K562 (cell line): ENCODE measurements around the gene CCDC174. TPM values are rescaled to one million over a fixed set of nuclear protein-coding genes. Genes with fewer than 3 reads are reported as not detected.

Experiments used
- ATAC-seq: fragments of 200-7000 bp; cut with Tn5 transposase; 3 replicates; pipeline ENCODE4 v1.9.1; 2020; ENCODE audit warnings: moderate library complexity
- BruUV-seq: library from RNA; stranded (reverse); fragments of 400-500 nt; replicated peaks from 2 replicates; lab custom pipeline; 2021; lab: Mats Ljungman, UMichigan
- CTCF ChIA-PET: fragments of 300-600 bp; formaldehyde crosslinking; extraction: SDS; loops from one replicate; lab custom pipeline; 2021; ENCODE audit warnings: low intra/inter-chr PET ratio; lab: Yijun Ruan, JAX
- POLR2A ChIA-PET: fragments of 300-600, 350-650 bp; sonication (Branson Sonifier 250); formaldehyde crosslinking; extraction: SDS; loops from one replicate; lab custom pipeline; 2021; ENCODE audit warnings: antibody characterized with exemption, inconsistent platforms; lab: Yijun Ruan, JAX
- DNase-seq, 4 experiments: peaks; one replicate each; pipeline versions ENCODE4 v3.0.0 to v3.0.0-alpha.2; 2011 to 2018; ENCODE audit warnings: low spot score in 3 of 4, mixed read lengths in 3 of 4; ENCODE audit errors: extremely low read depth in 1 of 4
- FAIRE-seq: peaks from 2 replicates; lab custom pipeline; 2011; peaks lifted over from hg19 to GRCh38; lab: Jason Lieb, UNC
- H2AFZ ChIP-seq: 2 replicates; pipeline ENCODE4 v1.6.0; 2011; ENCODE audit warnings: low read depth, low read length, control low read depth, inconsistent platforms
- H3K27ac ChIP-seq: fragments of 200-600 bp; 3 replicates; pipeline ENCODE4 v1.8.0; 2011; ENCODE audit warnings: low read depth, mild to moderate bottlenecking, control low read depth, inconsistent platforms, low read length, moderate library complexity, mixed read lengths; ENCODE audit errors: extremely low read depth
- H3K27me3 ChIP-seq, 2 experiments: fragments of 300-600 bp in 1 of 2; 2 replicates in 1 of 2; 3 replicates in 1 of 2; pipeline versions ENCODE4 v1.6.0 to v1.8.0; 2011; ENCODE audit warnings: inconsistent platforms in 2 of 2, low read length in 2 of 2, mild to moderate bottlenecking in 1 of 2, mixed read lengths in 1 of 2, moderate library complexity in 1 of 2; ENCODE audit not compliant: control insufficient read depth in 2 of 2, insufficient read depth in 2 of 2
- H3K36me3 ChIP-seq: fragments of 300-600 bp; 3 replicates; pipeline ENCODE4 v1.8.0; 2011; ENCODE audit warnings: mild to moderate bottlenecking, low read length, inconsistent platforms; ENCODE audit not compliant: control insufficient read depth, insufficient read depth
- H3K4me1 ChIP-seq, 2 experiments: fragments of 200-600 bp in 1 of 2; replicated peaks in 1 of 2; 2 replicates in 1 of 2; 3 replicates in 1 of 2; pipeline versions ENCODE4 v1.5.1 to v1.8.0; 2011; ENCODE audit warnings: inconsistent platforms in 2 of 2, low read length in 2 of 2, mild to moderate bottlenecking in 1 of 2, mixed read lengths in 1 of 2, moderate library complexity in 1 of 2; ENCODE audit not compliant: control insufficient read depth in 2 of 2, insufficient read depth in 2 of 2
- H3K4me2 ChIP-seq: 2 replicates; pipeline ENCODE4 v1.6.1; 2011; ENCODE audit warnings: low read length, control low read depth, inconsistent platforms, mixed read lengths; ENCODE audit not compliant: insufficient read depth
- H3K4me3 ChIP-seq: fragments of 200-600 bp; sonication (generic), shearing (Covaris generic); 2 replicates; pipeline ENCODE4 v1.5.1; 2016; ENCODE audit warnings: control low read depth, inconsistent platforms
- H3K79me2 ChIP-seq: fragments of 200-600 bp; 3 replicates; pipeline ENCODE4 v1.8.0; 2011; ENCODE audit warnings: low read length, inconsistent platforms; ENCODE audit not compliant: control insufficient read depth, insufficient read depth
- H3K9ac ChIP-seq, 2 experiments: 2 replicates each; pipeline versions ENCODE4 v1.6.0 to v1.6.1; 2011; ENCODE audit warnings: low read depth in 2 of 2, low read length in 2 of 2, control low read depth in 1 of 2, inconsistent platforms in 1 of 2, mild to moderate bottlenecking in 1 of 2, mixed read lengths in 1 of 2; ENCODE audit not compliant: insufficient read depth in 1 of 2
- H3K9me1 ChIP-seq: one replicate; pipeline ENCODE4 v1.6.0; 2011; ENCODE audit warnings: inconsistent platforms, mild to moderate bottlenecking, low read length, moderate library complexity; ENCODE audit not compliant: control insufficient read depth, insufficient read depth
- H3K9me3 ChIP-seq: replicated peaks from 2 replicates; pipeline ENCODE4 v1.5.1; 2011; ENCODE audit warnings: low read depth, low read length, inconsistent platforms; ENCODE audit not compliant: control insufficient read depth, insufficient read depth
- H4K20me1 ChIP-seq: replicated peaks from 2 replicates; pipeline ENCODE4 v1.6.1; 2011; ENCODE audit warnings: low read length, inconsistent platforms, mixed read lengths; ENCODE audit not compliant: control insufficient read depth, insufficient read depth
- DDX20 ChIP-seq: fragments of 450-650 bp; IDR thresholded peaks from 2 replicates; pipeline ENCODE4 v1.6.1; 2016; ENCODE audit warnings: missing genetic modification characterization, low read depth, mild to moderate bottlenecking, missing compliant biosample characterization, moderate library complexity
- ESRRA ChIP-seq: fragments of 450-650 bp; IDR thresholded peaks from 2 replicates; pipeline ENCODE4 v1.6.1; 2014; ENCODE audit warnings: low read depth, mild to moderate bottlenecking, moderate library complexity, borderline replicate concordance
- EWSR1 ChIP-seq: fragments of 450-650 bp; IDR thresholded peaks from 2 replicates; pipeline ENCODE4 v1.6.1; 2018; ENCODE audit warnings: borderline replicate concordance, mild to moderate bottlenecking, low read depth, moderate library complexity; ENCODE audit not compliant: partially characterized antibody
- MXD1 ChIP-seq: fragments of 250-450 bp; sonication (Bioruptor Pico); IDR thresholded peaks from 2 replicates; pipeline ENCODE4 v1.8.0; 2021; ENCODE audit warnings: borderline replicate concordance, mild to moderate bottlenecking, moderate library complexity; ENCODE audit not compliant: poor library complexity, severe bottlenecking
- NR2C1 ChIP-seq, 2 experiments: fragments of 450-650 bp; IDR thresholded peaks; 2 replicates each; pipeline ENCODE4 v1.6.1; 2017; ENCODE audit warnings: mild to moderate bottlenecking in 2 of 2, antibody characterized with exemption in 1 of 2, inconsistent platforms in 1 of 2, missing compliant biosample characterization in 1 of 2, missing genetic modification characterization in 1 of 2
- NR2F6 ChIP-seq: fragments of 450-650 bp; formaldehyde crosslinking; IDR thresholded peaks from 2 replicates; pipeline ENCODE4 v1.4.0; 2020; ENCODE audit warnings: mild to moderate bottlenecking
- TCF3 ChIP-seq: sonication (generic); formaldehyde crosslinking; IDR thresholded peaks from 2 replicates; pipeline ENCODE4 v1.4.0; 2020; ENCODE audit warnings: mild to moderate bottlenecking, missing genetic modification reagents
- ZNF232 ChIP-seq: sonication (generic); formaldehyde crosslinking; IDR thresholded peaks from 2 replicates; pipeline ENCODE4 v1.8.0; 2022; ENCODE audit warnings: mild to moderate bottlenecking, missing genetic modification reagents
- ZNF263 ChIP-seq: sonication (generic); formaldehyde crosslinking; IDR thresholded peaks from 2 replicates; pipeline ENCODE4 v1.8.0; 2022; ENCODE audit warnings: mild to moderate bottlenecking, missing genetic modification reagents, borderline replicate concordance
- ZNF695 ChIP-seq: fragments of 450-650 bp; formaldehyde crosslinking; IDR thresholded peaks from 2 replicates; pipeline ENCODE4 v1.4.0; 2020; ENCODE audit warnings: mild to moderate bottlenecking, moderate library complexity
- WGBS: fragments of 100-300 bp; shearing (Covaris generic); methylation state at CpG from one replicate; pipeline ENCODE4 v1.1.6; 2016; ENCODE audit warnings: low coverage, mixed read lengths; ENCODE audit not compliant: insufficient coverage; ENCODE audit errors: missing lambda C conversion rate; 5-methylcytosine and 5-hydroxymethylcytosine counted together
- in situ Hi-C: fragments of 300-500 bp; cut with MboI; formaldehyde crosslinking; loops from 4 replicates; pipeline ENCODE4 v1.15.0; 2018; ENCODE audit warnings: inconsistent platforms, mixed read lengths
- intact Hi-C: fragments of 100-400 bp; cut with micrococcal nuclease; formaldehyde crosslinking; loops from 2 replicates; pipeline ENCODE4 v1.14.2; 2022
- polyA plus RNA-seq, 8 experiments: library from polyadenylated mRNA; depleted of rRNA in 4 of 8; stranded (reverse) in 5 of 8; unstranded in 3 of 8; fragments of >200 nt; fragmentation: Nextera tagmentation in 2 of 8; fragmentation: Illumina TruSeq in 1 of 8; extraction: Ambion mirVana in 2 of 8; extraction: Trizol in 1 of 8; gene quantifications; 2 replicates each; pipeline versions ENCODE4 v1.2.1 to v1.2.3, GENCODE V29; 2011 to 2014; ENCODE audit warnings: inconsistent platforms in 1 of 8, missing spikeins in 1 of 8
- total RNA-seq, 7 experiments: library from RNA; depleted of rRNA in 6 of 7; stranded (reverse); fragments of >200 nt in 6 of 7; fragmentation: Illumina TruSeq in 2 of 7; extraction: Trizol in 2 of 7; gene quantifications; 2 replicates each; pipeline versions ENCODE4 v1.2.1 to v1.2.3, GENCODE V29; 2011 to 2021; ENCODE audit warnings: low replicate concordance in 1 of 7
- TF ChIP-seq, protein P1 (sequence below): fragments of 450-650 bp; IDR thresholded peaks from 2 replicates; pipeline ENCODE4 v1.6.1; 2017; ENCODE audit warnings: mild to moderate bottlenecking, moderate library complexity

The CCDC174 gene
- total and polyA plus RNA-seq, 9 of the 15 experiments (the other 6 are each of a cell fraction or from before 2014, with no cell fraction given): 7.4 to 41.0 (median 28.5) TPM

GRCh38 chr3:14617508-14618023 lies 34.0 kb upstream of the CCDC174 start:
- H2AFZ ChIP-seq: no peak overlapping the region
- DNase-seq: no peak
- CTCF ChIA-PET: no interaction called here

DNA sequence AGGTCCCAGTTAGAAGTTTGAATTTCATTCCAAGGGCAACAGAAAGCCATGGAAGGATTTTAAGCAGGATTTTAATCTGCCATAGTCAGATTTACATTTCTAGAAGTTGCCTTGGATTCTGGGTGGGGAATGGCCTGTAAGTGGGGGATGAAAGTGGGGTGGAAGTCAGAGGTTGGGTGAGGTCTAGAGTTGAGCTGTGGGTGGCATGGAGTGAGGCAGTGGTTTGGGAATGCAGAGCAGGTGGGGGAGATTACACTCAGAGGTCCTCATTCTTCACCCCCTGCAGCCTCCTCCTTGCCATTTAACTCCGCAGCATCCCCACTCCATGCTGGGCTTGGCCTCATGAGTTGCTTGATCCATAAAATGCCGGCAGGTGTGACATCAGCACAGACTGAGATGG lies 32.0 kb upstream of the CCDC174 start:
- Histone ChIP-seq H3K4me2 (no peak overlapping the region), H3K36me3 (no peaks in the 10 kb centered on the region), H3K9me1 (no peaks in the 10 kb centered on the region), H4K20me1 (no peaks in the 10 kb centered on the region; the same call in 1 of the 2 replicates), H2AFZ (no peak overlapping the region), H3K79me2 (no peaks in the 10 kb centered on the region), H3K4me3 (no peak overlapping the region), H3K27ac (no peak overlapping the region), H3K4me1 (0 out of 5 replicates have a peak, but pooled peaks cover 0 to 3% of the 10 kb centered on the region in 2 experiments), H3K9me3 (no peaks in the 10 kb centered on the region), H3K9ac (no peak overlapping the region), H3K27me3 (peaks cover 21 to 58% of the 10 kb centered on the region in 2 experiments)
- FAIRE-seq: no peak
- CTCF ChIA-PET: no interaction called here
- 4% methylated on average over 2 of the region's 2 CpGs for WGBS
- POLR2A ChIA-PET: interaction anchor here (1.0 kb wide), 1 partner anchor 10 kb away, joined by 3 read pairs; no protein-coding TSS in a partner anchor
- intact Hi-C loops (no loop called here), in situ Hi-C loops (no loop called here)
- BruUV-seq: no TSS peak
- ATAC-seq: no peak
- DNase-seq: no peak
- TF ChIP-seq ZNF232 (CRISPR knock-in tag) (no peak), MXD1 (CRISPR knock-in tag) (no peak), DDX20 (tag) (no peak), ZNF263 (CRISPR knock-in tag) (no peak), TCF3 (CRISPR knock-in tag) (no peak)
- TF ChIP-seq, protein P1, sequence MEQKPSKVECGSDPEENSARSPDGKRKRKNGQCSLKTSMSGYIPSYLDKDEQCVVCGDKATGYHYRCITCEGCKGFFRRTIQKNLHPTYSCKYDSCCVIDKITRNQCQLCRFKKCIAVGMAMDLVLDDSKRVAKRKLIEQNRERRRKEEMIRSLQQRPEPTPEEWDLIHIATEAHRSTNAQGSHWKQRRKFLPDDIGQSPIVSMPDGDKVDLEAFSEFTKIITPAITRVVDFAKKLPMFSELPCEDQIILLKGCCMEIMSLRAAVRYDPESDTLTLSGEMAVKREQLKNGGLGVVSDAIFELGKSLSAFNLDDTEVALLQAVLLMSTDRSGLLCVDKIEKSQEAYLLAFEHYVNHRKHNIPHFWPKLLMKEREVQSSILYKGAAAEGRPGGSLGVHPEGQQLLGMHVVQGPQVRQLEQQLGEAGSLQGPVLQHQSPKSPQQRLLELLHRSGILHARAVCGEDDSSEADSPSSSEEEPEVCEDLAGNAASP: no peak

More at GRCh38 chr3:14617508-14618023, 34.0 kb upstream of the CCDC174 start:
- H4K20me1 ChIP-seq: no peaks in the 10 kb centered on the region
- in situ Hi-C loops: no loop called here
- 0% methylated on average over 6 of the region's 6 CpGs for WGBS
- FAIRE-seq (no peak), ATAC-seq (no peak)
- H3K4me3 ChIP-seq: no peak overlapping the region
- no peaks in the 10 kb centered on the region for H3K9me1 ChIP-seq
- H3K4me1 ChIP-seq: 0 out of 5 replicates have a peak, but pooled peaks cover 0 to 3% of the 10 kb centered on the region in 2 experiments
- POLR2A ChIA-PET: interaction anchor here (0.6 to 2.0 kb wide), 7 partner anchors 8 to 66 kb away, joined by 3 to 8 read pairs (median 3); partner anchors contain the start of gene CCDC174
- H3K27me3 ChIP-seq: peaks cover 13 to 49% of the 10 kb centered on the region in 2 experiments
- no peaks in the 10 kb centered on the region for H3K36me3 ChIP-seq
- intact Hi-C loops: no loop called here
- H3K4me2 ChIP-seq: no peak overlapping the region
- no peaks in the 10 kb centered on the region for H3K79me2 ChIP-seq
- BruUV-seq: no TSS peak
- H3K27ac ChIP-seq: no peak overlapping the region
- H3K9me3 ChIP-seq: no peaks in the 10 kb centered on the region
- no peak for TF ChIP-seq ZNF695 (CRISPR knock-in tag)
- TF ChIP-seq EWSR1: no peak
- 0 out of 2 replicates have a peak, but pooled peaks have one; percentile 41 for TF ChIP-seq ESRRA
- no peak for TF ChIP-seq NR2F6 (CRISPR knock-in tag)
- TF ChIP-seq NR2C1 (IDR thresholded peaks at IDR 0.05): no peak
- no peak for TF ChIP-seq NR2C1 (tag; IDR thresholded peaks at IDR 0.05)
- no peak overlapping the region for H3K9ac ChIP-seq
